Non-pigmented ciliary epithelial cell (primary cell): ENCODE measurements around the gene SF3B6.
"Not testable (repeated sequence)": the region's sequence is repeated elsewhere in the genome, so short reads cannot be mapped to it uniquely, and the experiment has no call there.

Experiments
- DNase-seq: peaks from one replicate; pipeline ENCODE4 v3.0.0-alpha.2; 2010; ENCODE audit warnings: low read depth

Gene SF3B6

GRCh38 chr2:24050041-24050979 is 25.8 kb downstream of the SF3B6 start:
- DNase-seq, result no peak

- peak; percentile 13 for DNase-seq
Measured at GRCh38 chr2:24049485-24050021, 26.6 kb downstream of the SF3B6 start, which contains the start of gene FKBP1B. FKBP1B (plus strand) TSS chr2:24049741; CDS start chr2:24049850, 109 bp downstream.

GRCh38 chr2:24048769-24049484 is 27.2 kb downstream of the SF3B6 start:
- DNase-seq, result no peak

- DNase-seq, result no peak
Measured at GRCh38 chr2:24047703-24048033, 28.5 kb downstream of the SF3B6 start.

- DNase-seq, result peak; percentile 97
Measured at GRCh38 chr2:24046930-24047702, 29.0 kb downstream of the SF3B6 start, which contains the start of gene WDCP. WDCP (minus strand) TSS chr2:24047391; CDS start chr2:24039494, 7,897 bp downstream.

- DNase-seq, result no peak
Measured at GRCh38 chr2:24046599-24046929, 29.6 kb downstream of the SF3B6 start.

- DNase-seq, result no peak
Measured at GRCh38 chr2:24045511-24046508, 30.3 kb downstream of the SF3B6 start.

- not testable (repeated sequence) for DNase-seq
Measured at GRCh38 chr2:24043133-24043532, 33.0 kb downstream of the SF3B6 start.

GRCh38 chr2:24040511-24040910 is 35.6 kb downstream of the SF3B6 start:
- no peak for DNase-seq

- DNase-seq, result no peak
Measured at GRCh38 chr2:24038786-24039499, 37.2 kb downstream of the SF3B6 start.

- no peak for DNase-seq
Measured at GRCh38 chr2:24026233-24026632, 49.9 kb downstream of the SF3B6 start.

GRCh38 chr2:24024996-24025663 is 51.0 kb downstream of the SF3B6 start:
- DNase-seq, result no peak

- no peak for DNase-seq
Measured at GRCh38 chr2:24024018-24024417, 52.1 kb downstream of the SF3B6 start.

- no peak for DNase-seq
Measured at GRCh38 chr2:24022975-24023575, 53.1 kb downstream of the SF3B6 start.

- no peak for DNase-seq
Measured at GRCh38 chr2:24022324-24022974, 53.7 kb downstream of the SF3B6 start.

- DNase-seq, result no peak
Measured at GRCh38 chr2:24021122-24021998, 54.8 kb downstream of the SF3B6 start.

- DNase-seq, result no peak
Measured at GRCh38 chr2:24020244-24020643, 55.9 kb downstream of the SF3B6 start.

- DNase-seq, result no peak
Measured at GRCh38 chr2:24019729-24020128, 56.4 kb downstream of the SF3B6 start.
